H1 (cell line): Measurements from ENCODE around the gene SERPINB13. TPM values are rescaled to one million over a fixed set of nuclear protein-coding genes. Genes with fewer than 3 reads are reported as not detected.

ENCODE experiments used
- CTCF ChIA-PET: fragments of 300-600 bp; sonication (Branson Sonifier 250); formaldehyde crosslinking; loops from one replicate; lab custom pipeline; 2021; ENCODE audit not compliant: partially characterized antibody; lab: Charles Lee
- POLR2A ChIA-PET: fragments of 300-600 bp; sonication (Branson Sonifier 250); formaldehyde crosslinking; loops from one replicate; lab custom pipeline; 2021; ENCODE audit warnings: inconsistent platforms; ENCODE audit not compliant: partially characterized antibody; lab: Charles Lee
- DNase-seq, 2 experiments: peaks; one replicate each; pipeline versions ENCODE4 v3.0.0 to v3.0.0-alpha.2; 2010 to 2022; ENCODE audit warnings: low spot score in 2 of 2, low read depth in 1 of 2, mixed read lengths in 1 of 2
- FAIRE-seq: peaks from 2 replicates; lab custom pipeline; 2011; peaks lifted over from hg19 to GRCh38; lab: Jason Lieb, UNC
- H2AFZ ChIP-seq: 2 replicates; pipeline ENCODE4 v1.8.1; 2012; ENCODE audit warnings: low read length, inconsistent platforms
- H2AK5ac ChIP-seq: 2 replicates; pipeline ENCODE4 v1.6.1; 2013; ENCODE audit warnings: low read depth, low read length
- H2BK120ac ChIP-seq: replicated peaks from 2 replicates; pipeline ENCODE3; 2013; ENCODE audit warnings: low read depth, low read length, inconsistent platforms
- H2BK12ac ChIP-seq: 2 replicates; pipeline ENCODE4 v1.6.1; 2013; ENCODE audit warnings: low read depth, low read length
- H2BK15ac ChIP-seq: 2 replicates; pipeline ENCODE4 v1.6.1; 2013; ENCODE audit warnings: low read length
- H2BK20ac ChIP-seq: 2 replicates; pipeline ENCODE4 v1.6.1; 2013; ENCODE audit warnings: low read length
- H2BK5ac ChIP-seq: 2 replicates; pipeline ENCODE4 v1.6.1; 2013; ENCODE audit warnings: low read depth, low read length
- H3K14ac ChIP-seq: 2 replicates; pipeline ENCODE4 v1.6.1; 2013; ENCODE audit warnings: inconsistent platforms; ENCODE audit not compliant: insufficient read length
- H3K18ac ChIP-seq: 2 replicates; pipeline ENCODE4 v1.6.1; 2013; ENCODE audit warnings: low read length; ENCODE audit errors: extremely low read depth
- H3K23ac ChIP-seq: 2 replicates; pipeline ENCODE4 v1.6.1; 2013; ENCODE audit warnings: inconsistent platforms; ENCODE audit not compliant: insufficient read length
- H3K23me2 ChIP-seq: 2 replicates; pipeline ENCODE4 v1.6.1; 2013; ENCODE audit warnings: low read depth, low read length
- H3K27ac ChIP-seq: 2 replicates; pipeline ENCODE4 v1.6.1; 2011; ENCODE audit warnings: low read depth, low read length, inconsistent platforms
- H3K27me3 ChIP-seq, 4 experiments: replicated peaks in 1 of 4; 1 replicate in 1 of 4; 2 replicates in 3 of 4; pipeline versions ENCODE4 v1.6.1 to v1.8.1; 2011 to 2013; ENCODE audit warnings: low read length in 3 of 4, mild to moderate bottlenecking in 3 of 4, inconsistent platforms in 2 of 4, mixed read lengths in 2 of 4, moderate library complexity in 1 of 4; ENCODE audit not compliant: control insufficient read depth in 3 of 4, insufficient read depth in 3 of 4; ENCODE audit errors: extremely low read depth in 1 of 4
- H3K36me3 ChIP-seq, 4 experiments: 2 replicates each; pipeline versions ENCODE4 v1.6.1 to v1.8.1; 2011 to 2013; ENCODE audit warnings: mild to moderate bottlenecking in 4 of 4, low read length in 3 of 4, moderate library complexity in 2 of 4, control low read depth in 1 of 4, inconsistent platforms in 1 of 4; ENCODE audit not compliant: insufficient read depth in 4 of 4, control insufficient read depth in 2 of 4
- H3K4ac ChIP-seq: replicated peaks from 2 replicates; pipeline ENCODE3; 2013; ENCODE audit warnings: low read length, low read depth, mixed read lengths, inconsistent platforms; ENCODE audit not compliant: insufficient read length
- H3K4me1 ChIP-seq, 4 experiments: replicated peaks in 1 of 4; 1 replicate in 1 of 4; 2 replicates in 3 of 4; pipeline versions ENCODE4 v1.6.1 to v1.8.1; 2011 to 2013; ENCODE audit warnings: low read length in 3 of 4, inconsistent platforms in 2 of 4, mixed read lengths in 1 of 4; ENCODE audit not compliant: insufficient read depth in 4 of 4, control insufficient read depth in 3 of 4
- H3K4me2 ChIP-seq, 2 experiments: 2 replicates each; pipeline versions ENCODE4 v1.6.1 to v1.8.1; 2011 to 2013; ENCODE audit warnings: low read depth in 2 of 2, low read length in 2 of 2, control low read depth in 1 of 2, inconsistent platforms in 1 of 2, mild to moderate bottlenecking in 1 of 2; ENCODE audit not compliant: insufficient read depth in 1 of 2
- H3K4me3 ChIP-seq, 4 experiments: fragments of 200-600, 300-600 bp in 1 of 4; sonication (generic), shearing (Covaris generic), sonication (Bioruptor Twin) in 1 of 4; 2 replicates each; pipeline versions ENCODE4 v1.5.1 to v1.8.1; 2011 to 2016; ENCODE audit warnings: low read length in 4 of 4, low read depth in 3 of 4, control low read depth in 2 of 4, inconsistent platforms in 2 of 4, mild to moderate bottlenecking in 2 of 4, mixed read lengths in 1 of 4, moderate library complexity in 1 of 4; ENCODE audit not compliant: insufficient read depth in 2 of 4; ENCODE audit errors: extremely low read depth in 1 of 4
- H3K56ac ChIP-seq: replicated peaks from 2 replicates; pipeline ENCODE3; 2013; ENCODE audit warnings: low read depth, mild to moderate bottlenecking, mixed read lengths, low read length, inconsistent platforms; ENCODE audit not compliant: insufficient read length
- H3K79me1 ChIP-seq: 2 replicates; pipeline ENCODE4 v1.6.1; 2013; ENCODE audit warnings: low read depth, low read length, control low read depth
- H3K79me2 ChIP-seq, 2 experiments: 2 replicates each; pipeline versions ENCODE4 v1.6.1 to v1.8.1; 2012 to 2013; ENCODE audit warnings: low read length in 2 of 2, mild to moderate bottlenecking in 2 of 2, inconsistent platforms in 1 of 2; ENCODE audit not compliant: insufficient read depth in 2 of 2, control insufficient read depth in 1 of 2
- H3K9ac ChIP-seq, 4 experiments: replicated peaks in 1 of 4; 1 replicate in 1 of 4; 2 replicates in 3 of 4; pipeline versions ENCODE4 v1.6.1 to v1.8.1; 2011 to 2013; ENCODE audit warnings: low read depth in 3 of 4, low read length in 3 of 4, control low read depth in 2 of 4, mild to moderate bottlenecking in 2 of 4, moderate library complexity in 2 of 4, inconsistent platforms in 1 of 4; ENCODE audit errors: extremely low read depth in 1 of 4
- H3K9me3 ChIP-seq, 2 experiments: 2 replicates each; pipeline versions ENCODE4 v1.6.1 to v1.8.1; 2012 to 2013; ENCODE audit warnings: mild to moderate bottlenecking in 2 of 2, moderate library complexity in 2 of 2, control low read depth in 1 of 2, inconsistent platforms in 1 of 2, low read depth in 1 of 2, low read length in 1 of 2, mixed read lengths in 1 of 2; ENCODE audit not compliant: insufficient read depth in 2 of 2
- H4K20me1 ChIP-seq, 2 experiments: replicated peaks in 1 of 2; 2 replicates each; pipeline versions ENCODE3 to v1.8.1; 2011 to 2013; ENCODE audit warnings: inconsistent platforms in 2 of 2, low read length in 2 of 2, mild to moderate bottlenecking in 1 of 2; ENCODE audit not compliant: insufficient read depth in 2 of 2, control insufficient read depth in 1 of 2
- H4K5ac ChIP-seq: 2 replicates; pipeline ENCODE4 v1.6.1; 2013; ENCODE audit warnings: low read length, low read depth, mixed read lengths, inconsistent platforms; ENCODE audit not compliant: insufficient read length
- H4K8ac ChIP-seq: 2 replicates; pipeline ENCODE4 v1.8.0; 2013; ENCODE audit warnings: mild to moderate bottlenecking, moderate library complexity, low read length, inconsistent platforms; ENCODE audit not compliant: insufficient read depth; ENCODE audit errors: extremely low read depth
- H4K91ac ChIP-seq: replicated peaks from 2 replicates; pipeline ENCODE3; 2013; ENCODE audit warnings: low read length, mixed read lengths, inconsistent platforms; ENCODE audit not compliant: insufficient read length
- CHD1 ChIP-seq: IDR thresholded peaks from 2 replicates; pipeline ENCODE4 v1.6.1; 2012; ENCODE audit warnings: low read depth, low read length, improper control_type of control experiment
- GABPA ChIP-seq: IDR thresholded peaks from 2 replicates; pipeline ENCODE4 v1.6.1; 2011; ENCODE audit warnings: mild to moderate bottlenecking, low read length, moderate library complexity, borderline replicate concordance; ENCODE audit not compliant: insufficient read depth
- GTF2F1 ChIP-seq: IDR thresholded peaks from 2 replicates; pipeline ENCODE4 v1.6.1; 2012; ENCODE audit warnings: low read depth, low read length, improper control_type of control experiment, borderline replicate concordance
- HDAC2 ChIP-seq, 2 experiments: fragments of 300-600 bp in 1 of 2; sonication (generic) in 1 of 2; IDR thresholded peaks; 2 replicates each; pipeline ENCODE4 v1.6.1; 2011 to 2012; ENCODE audit warnings: low read depth in 2 of 2, low read length in 2 of 2, mild to moderate bottlenecking in 2 of 2, moderate library complexity in 2 of 2, borderline replicate concordance in 1 of 2, inconsistent platforms in 1 of 2
- HDAC6 ChIP-seq: IDR thresholded peaks from one replicate; pipeline ENCODE4 v1.7.1; 2012; ENCODE audit warnings: low read depth, mild to moderate bottlenecking, inconsistent platforms, low read length, moderate library complexity
- KDM4A ChIP-seq: IDR thresholded peaks from one replicate; pipeline ENCODE4 v1.7.1; 2012; ENCODE audit warnings: low read depth, mild to moderate bottlenecking, moderate library complexity, low read length, inconsistent platforms; ENCODE audit not compliant: severe bottlenecking
- MAFK ChIP-seq: IDR thresholded peaks from 2 replicates; pipeline ENCODE4 v1.6.1; 2012; ENCODE audit warnings: low read depth, mild to moderate bottlenecking, improper control_type of control experiment, low read length
- NANOG ChIP-seq: IDR thresholded peaks from 2 replicates; pipeline ENCODE4 v1.6.1; 2011; ENCODE audit warnings: low read length, low read depth, mild to moderate bottlenecking, inconsistent platforms; ENCODE audit not compliant: insufficient read depth, poor library complexity, severe bottlenecking
- PHF8 ChIP-seq: fragments of 200-600 bp; sonication (generic); conservative IDR thresholded peaks from 2 replicates; pipeline ENCODE4 v1.7.1; 2012; ENCODE audit warnings: low read depth, mild to moderate bottlenecking, inconsistent platforms, low read length, moderate library complexity
- RBBP5 ChIP-seq: IDR thresholded peaks from 2 replicates; pipeline ENCODE4 v1.7.1; 2012; ENCODE audit warnings: low read depth, mild to moderate bottlenecking, inconsistent platforms, low read length, moderate library complexity, borderline replicate concordance
- SIRT6 ChIP-seq: IDR thresholded peaks from one replicate; pipeline ENCODE4 v1.7.1; 2012; ENCODE audit warnings: low read length, inconsistent platforms
- SP1 ChIP-seq: IDR thresholded peaks from 2 replicates; pipeline ENCODE4 v1.6.1; 2011; ENCODE audit warnings: low read depth, low read length
- SRF ChIP-seq: IDR thresholded peaks from 2 replicates; pipeline ENCODE4 v1.6.1; 2011; ENCODE audit warnings: mild to moderate bottlenecking, low read depth, low read length, moderate library complexity
- TAF1 ChIP-seq: IDR thresholded peaks from 2 replicates; pipeline ENCODE4 v1.6.1; 2011; ENCODE audit warnings: mild to moderate bottlenecking, low read depth, low read length
- TEAD4 ChIP-seq: IDR thresholded peaks from 2 replicates; pipeline ENCODE4 v1.6.1; 2012; ENCODE audit warnings: low read depth, low read length, inconsistent platforms, mixed read lengths
- whole genome bisulfite sequencing, 2 experiments: shearing (Covaris generic) in 1 of 2; methylation state at CpG; one replicate each; pipeline versions ENCODE4 v1.1.6 to v1.1.7; 2013 to 2015; ENCODE audit warnings: low lambda C conversion rate in 2 of 2, mixed read lengths in 2 of 2, inconsistent platforms in 1 of 2, low coverage in 1 of 2, missing lambda C conversion rate in 1 of 2; ENCODE audit not compliant: insufficient replicate concordance in 2 of 2, insufficient coverage in 1 of 2, insufficient read length in 1 of 2; ENCODE audit errors: extremely low coverage in 1 of 2, missing lambda C conversion rate in 1 of 2; 5-methylcytosine and 5-hydroxymethylcytosine counted together
- polyA plus RNA-seq, 7 experiments: library from polyadenylated mRNA; depleted of rRNA in 3 of 7; stranded (reverse) in 5 of 7; unstranded in 2 of 7; fragments of >200 nt in 5 of 7; fragments of 200-250 nt in 2 of 7; gene quantifications; 1 replicate in 5 of 7; 2 replicates in 1 of 7; 4 replicates in 1 of 7; pipeline versions ENCODE4 v1.2.1 to v1.2.3, GENCODE V29; 2011 to 2013; ENCODE audit warnings: missing spikeins in 2 of 7, mixed read lengths in 2 of 7
- total RNA-seq: library from RNA; stranded (reverse); fragmentation: NEBNext Ultra II Directional; extraction: Animal tissue kit (Norgen Biotek cat#: 25700); gene quantifications from 2 replicates; pipeline ENCODE4 v1.2.1, GENCODE V29; 2021

SERPINB13 gene
- total and polyA plus RNA-seq, 2 of the 8 experiments (the other 6 are each of a cell fraction or from before 2014, with no cell fraction given) = not detected

- no peak overlapping the region for H3K56ac ChIP-seq
- no peak overlapping the region for H3K4me3 ChIP-seq
- no peak overlapping the region for H4K91ac ChIP-seq
- H3K79me2 ChIP-seq = no peaks in the 10 kb centered on the region
- no peak overlapping the region for H3K4ac ChIP-seq
- no peak overlapping the region for H2BK15ac ChIP-seq
- no peak overlapping the region for H2BK20ac ChIP-seq
- no peaks in the 10 kb centered on the region for H3K79me1 ChIP-seq
- H2BK5ac ChIP-seq = no peak overlapping the region
- H4K20me1 ChIP-seq = peaks cover 0 to 2% of the 10 kb centered on the region in 2 experiments
- no peaks in the 10 kb centered on the region for H3K23me2 ChIP-seq
- no peaks in the 10 kb centered on the region for H3K36me3 ChIP-seq
- H2BK12ac ChIP-seq = no peak overlapping the region
- no peak overlapping the region for H2AFZ ChIP-seq
- no peak overlapping the region for H3K9ac ChIP-seq
- H4K5ac ChIP-seq = no peak overlapping the region
- ChIA-PET CTCF (interaction anchor here (0.9 to 3.0 kb wide), 2 partner anchors 11 to 14 kb away, joined by 4 to 13 read pairs; no protein-coding TSS in a partner anchor), POLR2A (no interaction called here)
- H4K8ac ChIP-seq = no peak overlapping the region
- DNase-seq (no peak), FAIRE-seq (no peak)
- H2BK120ac ChIP-seq = no peak overlapping the region
- H3K4me2 ChIP-seq = no peak overlapping the region
- 80% methylated on average over 1 of the region's 1 CpG; no CpG with 5 or more reads in 1 of the 2 experiments for WGBS, 2 experiments
- no peak overlapping the region for H3K27ac ChIP-seq
- H3K14ac ChIP-seq = no peak overlapping the region
- H3K27me3 ChIP-seq = no peaks in the 10 kb centered on the region; a peak in 1 of 7 replicates
- no peaks in the 10 kb centered on the region for H3K4me1 ChIP-seq
- H3K18ac ChIP-seq = no peak overlapping the region
- no peaks in the 10 kb centered on the region for H3K9me3 ChIP-seq
- H3K23ac ChIP-seq = no peak overlapping the region
- H2AK5ac ChIP-seq = no peak overlapping the region
- TF ChIP-seq SRF = no peak
- TF ChIP-seq PHF8 = no peak
- no peak for TF ChIP-seq KDM4A
- no peak for TF ChIP-seq GTF2F1
- no peak for TF ChIP-seq GABPA
- TF ChIP-seq CHD1 = no peak
- no peak for TF ChIP-seq TEAD4
- no peak for TF ChIP-seq MAFK
- no peak for TF ChIP-seq HDAC2 (IDR thresholded peaks at IDR 0.05; ENCODE audit: borderline replicate concordance in 1 of 2, low read depth in 2 of 2, low read length in 2 of 2)
- TF ChIP-seq TAF1 = no peak
- no peak for TF ChIP-seq SIRT6
- no peak for TF ChIP-seq RBBP5
- TF ChIP-seq NANOG = no peak
- TF ChIP-seq SP1 = no peak
- TF ChIP-seq HDAC6 = no peak
Measured at GRCh38 chr18:63592471-63592870, 5.3 kb downstream of the SERPINB13 start.
